Glutamatergic neuron (in vitro differentiated cells): Measurements from ENCODE around the gene RBMS1. TPM values are rescaled to one million over a fixed set of nuclear protein-coding genes. Genes with fewer than 3 reads are reported as not detected.

Experiments
- DNase-seq: peaks from one replicate; pipeline ENCODE4 v3.0.0; 2022
- H3K27ac Mint-ChIP-seq: one replicate; pipeline ENCODE4 v1.8.0; 2020; ENCODE audit warnings: mild to moderate bottlenecking, mixed read lengths, inconsistent platforms; ENCODE audit not compliant: unreplicated experiment
- H3K27me3 Mint-ChIP-seq: one replicate; pipeline ENCODE4 v1.8.0; 2020; ENCODE audit warnings: mild to moderate bottlenecking, moderate library complexity, mixed read lengths, inconsistent platforms; ENCODE audit not compliant: unreplicated experiment
- H3K36me3 Mint-ChIP-seq: one replicate; pipeline ENCODE4 v1.8.0; 2020; ENCODE audit warnings: mild to moderate bottlenecking, mixed read lengths, inconsistent platforms; ENCODE audit not compliant: unreplicated experiment
- H3K4me1 Mint-ChIP-seq: one replicate; pipeline ENCODE4 v1.8.0; 2020; ENCODE audit warnings: mild to moderate bottlenecking, low read depth, mixed read lengths, inconsistent platforms; ENCODE audit not compliant: unreplicated experiment
- H3K4me3 Mint-ChIP-seq: one replicate; pipeline ENCODE4 v1.8.0; 2020; ENCODE audit warnings: mild to moderate bottlenecking, mixed read lengths, inconsistent platforms; ENCODE audit not compliant: unreplicated experiment
- H3K9me3 Mint-ChIP-seq: one replicate; pipeline ENCODE4 v1.8.0; 2020; ENCODE audit warnings: mild to moderate bottlenecking, moderate library complexity, mixed read lengths, inconsistent platforms; ENCODE audit not compliant: unreplicated experiment
- CTCF ChIP-seq: fragments of 200-600 bp; sonication (generic); IDR thresholded peaks from one replicate; pipeline ENCODE4 v1.5.0; 2021; ENCODE audit not compliant: partially characterized antibody, unreplicated experiment
- total RNA-seq: library from RNA; stranded (reverse); fragmentation: NEBNext Ultra II Directional; extraction: Animal tissue kit (Norgen Biotek cat#: 25700); gene quantifications from one replicate; pipeline ENCODE4 v1.2.1, GENCODE V29; 2021; ENCODE audit not compliant: unreplicated experiment

RBMS1 gene
- total RNA-seq, 1 donor from 2014 or later: 142 TPM

GRCh38 chr2:160351956-160352355 lies 141.7 kb downstream of the RBMS1 start:
- H3K27ac Mint-ChIP-seq: no peak overlapping the region
- no peaks in the 10 kb centered on the region for H3K36me3 Mint-ChIP-seq
- peaks cover 5% of the 10 kb centered on the region for H3K9me3 Mint-ChIP-seq
- H3K4me3 Mint-ChIP-seq: no peak overlapping the region
- no peak for TF ChIP-seq CTCF
- no peak for DNase-seq
- peaks cover 2% of the 10 kb centered on the region for H3K27me3 Mint-ChIP-seq
- peaks cover 8% of the 10 kb centered on the region for H3K4me1 Mint-ChIP-seq

GRCh38 chr2:160349306-160349705 lies 144.3 kb downstream of the RBMS1 start:
- no peak for DNase-seq
- peaks cover 6% of the 10 kb centered on the region for H3K9me3 Mint-ChIP-seq
- H3K4me1 Mint-ChIP-seq: peaks cover 6% of the 10 kb centered on the region
- no peaks in the 10 kb centered on the region for H3K36me3 Mint-ChIP-seq
- H3K4me3 Mint-ChIP-seq: no peak overlapping the region
- no peaks in the 10 kb centered on the region for H3K27me3 Mint-ChIP-seq
- no peak overlapping the region for H3K27ac Mint-ChIP-seq
- TF ChIP-seq CTCF: no peak

GRCh38 chr2:160347269-160347863 lies 146.2 kb downstream of the RBMS1 start:
- DNase-seq: no peak
- Mint-ChIP-seq H3K4me3 (no peak overlapping the region), H3K27me3 (no peaks in the 10 kb centered on the region), H3K36me3 (no peaks in the 10 kb centered on the region), H3K27ac (no peak overlapping the region), H3K4me1 (peaks cover 13% of the 10 kb centered on the region), H3K9me3 (peaks cover 6% of the 10 kb centered on the region)
- TF ChIP-seq CTCF: no peak

GRCh38 chr2:160345071-160345764 lies 148.4 kb downstream of the RBMS1 start:
- peaks cover 5% of the 10 kb centered on the region for H3K9me3 Mint-ChIP-seq
- no peaks in the 10 kb centered on the region for H3K36me3 Mint-ChIP-seq
- no peak overlapping the region for H3K4me3 Mint-ChIP-seq
- TF ChIP-seq CTCF: no peak
- H3K4me1 Mint-ChIP-seq: peaks cover 22% of the 10 kb centered on the region
- DNase-seq: no peak
- H3K27me3 Mint-ChIP-seq: peaks cover 2% of the 10 kb centered on the region
- H3K27ac Mint-ChIP-seq: no peak overlapping the region

- no peak for DNase-seq
- Mint-ChIP-seq H3K4me1 (peaks cover 28% of the 10 kb centered on the region), H3K4me3 (peak overlapping the region; percentile 23), H3K36me3 (no peaks in the 10 kb centered on the region), H3K27ac (no peak overlapping the region), H3K9me3 (peaks cover 4% of the 10 kb centered on the region), H3K27me3 (peaks cover 3% of the 10 kb centered on the region)
- TF ChIP-seq CTCF: no peak
Measured at GRCh38 chr2:160343404-160343803, 150.2 kb downstream of the RBMS1 start.
